ENCODE results near the gene LRFN5.
A peak's percentile ranks its signal among the peaks of the same experiment; 100 is the strongest.

Gene LRFN5

GRCh38 chr14:41607304-41607775, 664 bp downstream of the LRFN5 start (continued):
- TF ChIP-seq ZNF488 (tag by site-specific recombination; IDR thresholded peaks at IDR 0.05) (no peak), SALL2 (tag by site-specific recombination; IDR thresholded peaks at IDR 0.05; ENCODE audit: borderline replicate concordance) (no peak), ZNF837 (tag by site-specific recombination; IDR thresholded peaks at IDR 0.05) (no peak), ZNF707 (tag by site-specific recombination; IDR thresholded peaks at IDR 0.05) (no peak)
- TF ChIP-seq, protein P1, sequence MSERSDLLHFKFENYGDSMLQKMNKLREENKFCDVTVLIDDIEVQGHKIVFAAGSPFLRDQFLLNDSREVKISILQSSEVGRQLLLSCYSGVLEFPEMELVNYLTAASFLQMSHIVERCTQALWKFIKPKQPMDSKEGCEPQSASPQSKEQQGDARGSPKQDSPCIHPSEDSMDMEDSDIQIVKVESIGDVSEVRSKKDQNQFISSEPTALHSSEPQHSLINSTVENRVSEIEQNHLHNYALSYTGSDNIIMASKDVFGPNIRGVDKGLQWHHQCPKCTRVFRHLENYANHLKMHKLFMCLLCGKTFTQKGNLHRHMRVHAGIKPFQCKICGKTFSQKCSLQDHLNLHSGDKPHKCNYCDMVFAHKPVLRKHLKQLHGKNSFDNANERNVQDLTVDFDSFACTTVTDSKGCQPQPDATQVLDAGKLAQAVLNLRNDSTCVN (tag by site-specific recombination; optimal IDR thresholded peaks at IDR 0.05) = no peak
- TF ChIP-seq, protein P2, sequence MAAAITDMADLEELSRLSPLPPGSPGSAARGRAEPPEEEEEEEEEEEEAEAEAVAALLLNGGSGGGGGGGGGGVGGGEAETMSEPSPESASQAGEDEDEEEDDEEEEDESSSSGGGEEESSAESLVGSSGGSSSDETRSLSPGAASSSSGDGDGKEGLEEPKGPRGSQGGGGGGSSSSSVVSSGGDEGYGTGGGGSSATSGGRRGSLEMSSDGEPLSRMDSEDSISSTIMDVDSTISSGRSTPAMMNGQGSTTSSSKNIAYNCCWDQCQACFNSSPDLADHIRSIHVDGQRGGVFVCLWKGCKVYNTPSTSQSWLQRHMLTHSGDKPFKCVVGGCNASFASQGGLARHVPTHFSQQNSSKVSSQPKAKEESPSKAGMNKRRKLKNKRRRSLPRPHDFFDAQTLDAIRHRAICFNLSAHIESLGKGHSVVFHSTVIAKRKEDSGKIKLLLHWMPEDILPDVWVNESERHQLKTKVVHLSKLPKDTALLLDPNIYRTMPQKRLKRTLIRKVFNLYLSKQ (tag by site-specific recombination; IDR thresholded peaks at IDR 0.05; ENCODE audit: borderline replicate concordance) = no peak
- TF ChIP-seq, protein P3, sequence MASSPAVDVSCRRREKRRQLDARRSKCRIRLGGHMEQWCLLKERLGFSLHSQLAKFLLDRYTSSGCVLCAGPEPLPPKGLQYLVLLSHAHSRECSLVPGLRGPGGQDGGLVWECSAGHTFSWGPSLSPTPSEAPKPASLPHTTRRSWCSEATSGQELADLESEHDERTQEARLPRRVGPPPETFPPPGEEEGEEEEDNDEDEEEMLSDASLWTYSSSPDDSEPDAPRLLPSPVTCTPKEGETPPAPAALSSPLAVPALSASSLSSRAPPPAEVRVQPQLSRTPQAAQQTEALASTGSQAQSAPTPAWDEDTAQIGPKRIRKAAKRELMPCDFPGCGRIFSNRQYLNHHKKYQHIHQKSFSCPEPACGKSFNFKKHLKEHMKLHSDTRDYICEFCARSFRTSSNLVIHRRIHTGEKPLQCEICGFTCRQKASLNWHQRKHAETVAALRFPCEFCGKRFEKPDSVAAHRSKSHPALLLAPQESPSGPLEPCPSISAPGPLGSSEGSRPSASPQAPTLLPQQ (tag by site-specific recombination; IDR thresholded peaks at IDR 0.05) = no peak

DNA sequence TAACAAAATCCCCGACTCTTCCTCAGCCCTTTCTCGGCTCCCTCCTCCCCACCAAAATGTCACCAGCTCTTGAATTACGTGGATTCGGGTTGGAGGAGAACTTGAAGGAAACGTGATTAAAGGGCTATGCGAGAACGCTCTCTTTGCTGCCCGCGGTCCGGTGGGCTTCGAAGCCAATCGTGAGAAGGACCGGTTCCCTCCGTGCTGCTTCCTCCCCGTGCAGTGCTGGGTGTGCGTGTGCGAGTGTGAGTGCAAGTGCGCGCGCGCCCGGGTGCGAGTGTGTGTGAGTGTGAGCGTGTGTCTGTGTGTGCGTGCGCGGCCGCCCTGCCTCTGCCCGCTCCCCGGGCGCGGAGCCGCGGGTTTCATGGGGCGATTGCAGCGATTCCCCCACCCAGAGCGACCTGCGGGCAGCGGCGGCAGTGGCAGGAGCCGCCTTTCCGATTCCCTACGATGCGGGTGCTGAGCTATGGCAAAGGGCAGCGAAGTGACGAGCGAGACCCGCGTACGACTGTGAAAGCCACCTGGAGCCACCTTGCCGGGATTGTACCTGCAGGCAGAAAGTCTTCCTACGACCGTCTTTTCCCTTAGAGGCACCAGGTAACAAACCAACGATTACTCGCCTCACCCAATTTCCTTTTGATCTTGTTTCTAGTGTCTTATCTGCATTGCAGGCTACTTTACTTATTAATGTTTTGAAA, 1.4 kb downstream of the LRFN5 start:
- Histone ChIP-seq H3K4me1 (ENCODE audit: control insufficient read depth, insufficient read depth, low read length) (0 out of 2 replicates have a peak, but pooled peaks cover 2% of the 10 kb centered on the region), H3K4me3 (ENCODE audit: low read depth, low read length) (peak overlapping the region; percentile 50), H3K36me3 (ENCODE audit: control insufficient read depth in 2 of 2, insufficient read depth in 1 of 2, low read length in 2 of 2) (no peaks in the 10 kb centered on the region), H3K9me3 (ENCODE audit: control insufficient read depth, insufficient read depth, low read depth, low read length) (no peaks in the 10 kb centered on the region), H3K27ac (ENCODE audit: extremely low read depth, low read depth, low read length) (no peak overlapping the region)
- ChIA-PET CTCF (no interaction called here), POLR2A (no interaction called here)
- TF ChIP-seq ZNF677 (tag by site-specific recombination; IDR thresholded peaks at IDR 0.05) (no peak), ZNF19 (tag by site-specific recombination; IDR thresholded peaks at IDR 0.05; ENCODE audit: low read depth) (no peak), ZNF138 (tag by site-specific recombination; IDR thresholded peaks at IDR 0.05; ENCODE audit: borderline replicate concordance) (no peak)
- TF ChIP-seq, protein P1 (tag by site-specific recombination; optimal IDR thresholded peaks at IDR 0.05) = peak; percentile 44

GRCh38 chr14:41608681-41609390, 2.2 kb downstream of the LRFN5 start:
- ChIA-PET CTCF (interaction anchor here (0.9 kb wide), 1 partner anchor 14 kb away, joined by 5 read pairs; no protein-coding TSS in a partner anchor), POLR2A (no interaction called here)
- H3K36me3 ChIP-seq (ENCODE audit: control insufficient read depth in 2 of 2, insufficient read depth in 1 of 2, low read length in 2 of 2) = no peaks in the 10 kb centered on the region
- H3K27ac ChIP-seq (ENCODE audit: extremely low read depth, low read depth, low read length) = no peak overlapping the region
- 0 out of 2 replicates have a peak, but pooled peaks cover 2% of the 10 kb centered on the region for H3K4me1 ChIP-seq (ENCODE audit: control insufficient read depth, insufficient read depth, low read length)
- peak overlapping the region; percentile 50 for H3K4me3 ChIP-seq (ENCODE audit: low read depth, low read length)
- H3K9me3 ChIP-seq (ENCODE audit: control insufficient read depth, insufficient read depth, low read depth, low read length) = no peaks in the 10 kb centered on the region
- TF ChIP-seq ZNF398 (tag by site-specific recombination; IDR thresholded peaks at IDR 0.05) = no peak
- TF ChIP-seq ZBTB11 (tag by site-specific recombination; conservative IDR thresholded peaks at IDR 0.05; ENCODE audit: low read depth) = no peak
- no peak for TF ChIP-seq ZNF664 (tag by site-specific recombination; IDR thresholded peaks at IDR 0.05)
- no peak for TF ChIP-seq BCL11A (tag by site-specific recombination; IDR thresholded peaks at IDR 0.05; ENCODE audit: low read depth)
- no peak for TF ChIP-seq KLF9 (tag by site-specific recombination; IDR thresholded peaks at IDR 0.05; ENCODE audit: low read depth)
- TF ChIP-seq ZNF530 (tag by site-specific recombination; IDR thresholded peaks at IDR 0.05; ENCODE audit: low read depth) = no peak

All from HEK293 (cell line).